ENCODE results near the gene ANTKMT. TPM values are rescaled to one million over a fixed set of nuclear protein-coding genes. Genes with fewer than 3 reads are reported as not detected.

ANTKMT gene
- total RNA-seq, 1 donor from 2014 or later, result 22.6 TPM

- TF ChIP-seq CTCF (IDR thresholded peaks at IDR 0.05; ENCODE audit: insufficient read depth, low read depth, low read length) (no peak), EZH2 (IDR thresholded peaks at IDR 0.05; ENCODE audit: insufficient read depth, low read length) (no peak)
- H3K4me1 Mint-ChIP-seq (ENCODE audit: low read depth, unreplicated experiment), result no peaks in the 10 kb centered on the region
- H3K36me3 Mint-ChIP-seq (ENCODE audit: low read depth, unreplicated experiment), result no peaks in the 10 kb centered on the region
- no peak overlapping the region for H3K27ac Mint-ChIP-seq (ENCODE audit: unreplicated experiment)
- H3K9ac ChIP-seq (ENCODE audit: low read length), result no peak overlapping the region
- peaks cover 7% of the 10 kb centered on the region for H3K79me2 ChIP-seq (ENCODE audit: insufficient read depth, low read length)
- peak overlapping the region; percentile 20 for H3K4me3 Mint-ChIP-seq (ENCODE audit: unreplicated experiment)
- H3K36me3 ChIP-seq (ENCODE audit: insufficient read depth, low read length), result no peaks in the 10 kb centered on the region
- no peaks in the 10 kb centered on the region for H3K9me3 Mint-ChIP-seq (ENCODE audit: unreplicated experiment)
- peaks cover 47% of the 10 kb centered on the region for H4K20me1 ChIP-seq (ENCODE audit: insufficient read depth, low read length)
- H3K27me3 Mint-ChIP-seq (ENCODE audit: low read depth, unreplicated experiment), result no peaks in the 10 kb centered on the region
- FAIRE-seq (no peak), DNase-seq (ENCODE audit: low read depth) (no peak)
- H3K27me3 ChIP-seq (ENCODE audit: insufficient read depth, low read length), result no peaks in the 10 kb centered on the region
- H3K27ac ChIP-seq (ENCODE audit: low read depth, low read length), result no peak overlapping the region
- H3K4me3 ChIP-seq (ENCODE audit: insufficient read depth, low read depth, low read length), result no peak overlapping the region
- H3K9me3 ChIP-seq (ENCODE audit: insufficient read depth, low read depth, low read length), result no peaks in the 10 kb centered on the region
- peaks cover 38% of the 10 kb centered on the region for H3K4me1 ChIP-seq (ENCODE audit: insufficient read depth, low read length)
- H2AFZ ChIP-seq (ENCODE audit: low read depth, low read length), result no peak overlapping the region
- H3K4me2 ChIP-seq (ENCODE audit: low read length), result no peak overlapping the region
Observed at GRCh38 chr16:718389-718788, 2.6 kb upstream of the ANTKMT start.

GRCh38 chr16:718922-719321 is 2.0 kb upstream of the ANTKMT start:
- DNase-seq (ENCODE audit: low read depth), result no peak
- TF ChIP-seq CTCF (IDR thresholded peaks at IDR 0.05; ENCODE audit: insufficient read depth, low read depth, low read length) (no peak), EZH2 (IDR thresholded peaks at IDR 0.05; ENCODE audit: insufficient read depth, low read length) (no peak)
- no peak for FAIRE-seq
- no peaks in the 10 kb centered on the region for H3K27me3 ChIP-seq (ENCODE audit: insufficient read depth, low read length)
- no peak overlapping the region for H3K4me2 ChIP-seq (ENCODE audit: low read length)
- Mint-ChIP-seq H3K4me3 (ENCODE audit: unreplicated experiment) (peak overlapping the region; percentile 67), H3K9me3 (ENCODE audit: unreplicated experiment) (no peaks in the 10 kb centered on the region), H3K36me3 (ENCODE audit: low read depth, unreplicated experiment) (no peaks in the 10 kb centered on the region), H3K4me1 (ENCODE audit: low read depth, unreplicated experiment) (no peaks in the 10 kb centered on the region), H3K27ac (ENCODE audit: unreplicated experiment) (no peak overlapping the region), H3K27me3 (ENCODE audit: low read depth, unreplicated experiment) (no peaks in the 10 kb centered on the region)
- H3K27ac ChIP-seq (ENCODE audit: low read depth, low read length), result no peak overlapping the region
- no peaks in the 10 kb centered on the region for H3K9me3 ChIP-seq (ENCODE audit: insufficient read depth, low read depth, low read length)
- peaks cover 38% of the 10 kb centered on the region for H3K4me1 ChIP-seq (ENCODE audit: insufficient read depth, low read length)
- no peaks in the 10 kb centered on the region for H3K36me3 ChIP-seq (ENCODE audit: insufficient read depth, low read length)
- no peak overlapping the region for H2AFZ ChIP-seq (ENCODE audit: low read depth, low read length)
- no peak overlapping the region for H3K4me3 ChIP-seq (ENCODE audit: insufficient read depth, low read depth, low read length)
- no peak overlapping the region for H3K9ac ChIP-seq (ENCODE audit: low read length)
- H3K79me2 ChIP-seq (ENCODE audit: insufficient read depth, low read length), result peaks cover 7% of the 10 kb centered on the region
- H4K20me1 ChIP-seq (ENCODE audit: insufficient read depth, low read length), result peaks cover 47% of the 10 kb centered on the region

GRCh38 chr16:719815-720446 is 1.0 kb upstream of the ANTKMT start:
- Histone ChIP-seq H4K20me1 (ENCODE audit: insufficient read depth, low read length) (peaks cover 50% of the 10 kb centered on the region), H2AFZ (ENCODE audit: low read depth, low read length) (peak overlapping the region; percentile 91), H3K9me3 (ENCODE audit: insufficient read depth, low read depth, low read length) (no peaks in the 10 kb centered on the region), H3K36me3 (ENCODE audit: insufficient read depth, low read length) (no peaks in the 10 kb centered on the region), H3K4me2 (ENCODE audit: low read length) (peak overlapping the region; percentile 99), H3K27ac (ENCODE audit: low read depth, low read length) (no peak overlapping the region), H3K9ac (ENCODE audit: low read length) (peak overlapping the region; percentile 83), H3K27me3 (ENCODE audit: insufficient read depth, low read length) (no peaks in the 10 kb centered on the region), H3K4me3 (ENCODE audit: insufficient read depth, low read depth, low read length) (peak overlapping the region; percentile 73), H3K79me2 (ENCODE audit: insufficient read depth, low read length) (peaks cover 7% of the 10 kb centered on the region), H3K4me1 (ENCODE audit: insufficient read depth, low read length) (peaks cover 31% of the 10 kb centered on the region)
- H3K4me3 Mint-ChIP-seq (ENCODE audit: unreplicated experiment), result peak overlapping the region; percentile 86
- no peaks in the 10 kb centered on the region for H3K36me3 Mint-ChIP-seq (ENCODE audit: low read depth, unreplicated experiment)
- H3K4me1 Mint-ChIP-seq (ENCODE audit: low read depth, unreplicated experiment), result no peaks in the 10 kb centered on the region
- H3K27ac Mint-ChIP-seq (ENCODE audit: unreplicated experiment), result peak overlapping the region; percentile 26
- no peaks in the 10 kb centered on the region for H3K27me3 Mint-ChIP-seq (ENCODE audit: low read depth, unreplicated experiment)
- DNase-seq (ENCODE audit: low read depth), result no peak
- FAIRE-seq, result no peak
- no peaks in the 10 kb centered on the region for H3K9me3 Mint-ChIP-seq (ENCODE audit: unreplicated experiment)
- TF ChIP-seq EZH2 (IDR thresholded peaks at IDR 0.05; ENCODE audit: insufficient read depth, low read length) (no peak), CTCF (IDR thresholded peaks at IDR 0.05; ENCODE audit: insufficient read depth, low read depth, low read length) (peak; percentile 13)

Data from astrocyte (in vitro differentiated cells and primary cell).